NCI-H446 (cell line): ENCODE data around the gene CHMP4B.

Source experiments
- DNase-seq, 2 experiments: peaks; one replicate each; lab custom pipeline; 2025; lab: John Stamatoyannopoulos, UW

Gene CHMP4B

DNA sequence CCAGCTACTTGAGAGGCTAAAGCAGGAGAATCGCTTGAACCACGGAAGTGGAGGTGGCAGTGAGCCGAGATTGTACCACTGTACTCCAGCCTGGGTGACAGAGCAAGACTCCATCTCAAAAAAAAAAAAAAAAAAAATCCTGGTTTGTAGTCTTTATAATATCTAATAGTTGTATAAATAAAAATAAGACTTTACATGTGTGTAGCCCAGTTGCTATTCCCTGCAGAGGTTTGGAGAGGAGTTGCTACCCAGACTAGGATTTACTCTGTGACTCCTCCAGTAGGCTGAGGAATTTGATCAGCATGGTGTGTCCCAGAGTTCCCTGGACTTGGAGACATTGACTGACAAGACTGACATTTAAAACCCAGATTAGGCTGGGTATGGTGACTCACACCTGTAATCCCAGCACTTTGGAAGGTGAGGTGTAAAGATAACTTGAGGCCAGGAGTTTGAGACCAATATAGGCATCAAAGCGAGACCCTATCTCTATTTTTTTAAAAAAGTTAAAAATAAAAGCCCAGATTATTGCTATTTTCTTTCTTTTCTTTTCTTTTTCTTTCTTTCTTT is 10.2 kb downstream of the CHMP4B start:
- no peak for DNase-seq

DNA sequence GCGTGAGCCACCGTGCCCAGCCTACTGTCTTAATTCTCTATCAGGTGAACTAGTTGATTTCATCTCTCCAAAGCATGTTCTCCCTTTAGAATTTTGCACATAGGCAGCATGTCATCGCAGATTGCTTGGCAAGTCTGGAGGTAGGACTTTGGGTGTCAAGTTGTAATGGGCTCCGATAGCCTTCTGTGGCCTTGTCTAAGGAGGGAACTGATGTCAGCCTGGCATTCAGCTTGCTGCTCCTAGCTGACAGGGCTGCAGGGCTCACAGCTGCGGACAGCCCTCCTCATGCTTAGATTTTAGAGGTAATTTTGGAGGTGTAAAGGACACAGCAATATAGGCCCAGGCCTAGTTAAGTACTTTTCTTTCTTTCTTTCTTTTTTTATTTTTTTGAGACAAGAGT is 11.3 kb downstream of the CHMP4B start:
- no peak for DNase-seq

DNA sequence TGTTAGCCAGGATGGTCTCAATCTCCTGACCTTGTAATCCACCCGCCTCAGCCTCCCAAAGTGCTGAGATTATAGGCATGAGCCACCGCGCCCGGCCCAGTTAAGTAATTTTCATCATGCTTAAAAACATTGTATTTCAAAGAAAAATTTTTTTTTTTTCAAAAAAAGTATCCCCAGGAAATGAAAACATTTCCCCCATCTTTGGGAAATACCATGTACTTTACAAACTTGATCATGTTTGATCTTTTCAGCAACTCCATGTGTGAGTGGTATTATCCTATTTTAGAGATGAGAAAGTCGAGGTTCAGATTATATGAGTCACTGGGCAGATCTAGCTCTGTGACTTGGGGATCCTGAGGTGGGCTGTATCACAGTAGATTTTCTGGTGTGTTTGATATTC is 11.8 kb downstream of the CHMP4B start:
- no peak for DNase-seq

DNA sequence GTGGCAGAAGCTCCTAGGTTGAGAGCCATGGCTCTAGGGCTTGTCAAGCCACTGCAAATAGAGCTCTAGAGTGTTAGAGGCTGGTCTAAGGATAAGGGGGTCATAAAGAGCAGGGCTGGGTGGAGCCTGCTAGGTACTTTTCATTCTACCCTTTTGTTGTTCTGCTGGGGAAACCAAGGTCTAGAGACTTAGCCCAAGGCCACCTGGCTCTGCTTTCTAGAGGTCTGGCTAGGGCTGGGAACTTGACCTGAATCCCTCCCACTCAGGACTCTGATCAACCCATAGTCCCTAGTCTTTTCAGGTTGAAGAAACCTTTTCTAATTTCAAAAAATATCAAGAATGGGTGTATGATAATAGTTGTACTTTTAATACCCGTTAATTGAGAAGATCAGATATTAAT is 13.7 kb downstream of the CHMP4B start:
- no peak for DNase-seq

DNA sequence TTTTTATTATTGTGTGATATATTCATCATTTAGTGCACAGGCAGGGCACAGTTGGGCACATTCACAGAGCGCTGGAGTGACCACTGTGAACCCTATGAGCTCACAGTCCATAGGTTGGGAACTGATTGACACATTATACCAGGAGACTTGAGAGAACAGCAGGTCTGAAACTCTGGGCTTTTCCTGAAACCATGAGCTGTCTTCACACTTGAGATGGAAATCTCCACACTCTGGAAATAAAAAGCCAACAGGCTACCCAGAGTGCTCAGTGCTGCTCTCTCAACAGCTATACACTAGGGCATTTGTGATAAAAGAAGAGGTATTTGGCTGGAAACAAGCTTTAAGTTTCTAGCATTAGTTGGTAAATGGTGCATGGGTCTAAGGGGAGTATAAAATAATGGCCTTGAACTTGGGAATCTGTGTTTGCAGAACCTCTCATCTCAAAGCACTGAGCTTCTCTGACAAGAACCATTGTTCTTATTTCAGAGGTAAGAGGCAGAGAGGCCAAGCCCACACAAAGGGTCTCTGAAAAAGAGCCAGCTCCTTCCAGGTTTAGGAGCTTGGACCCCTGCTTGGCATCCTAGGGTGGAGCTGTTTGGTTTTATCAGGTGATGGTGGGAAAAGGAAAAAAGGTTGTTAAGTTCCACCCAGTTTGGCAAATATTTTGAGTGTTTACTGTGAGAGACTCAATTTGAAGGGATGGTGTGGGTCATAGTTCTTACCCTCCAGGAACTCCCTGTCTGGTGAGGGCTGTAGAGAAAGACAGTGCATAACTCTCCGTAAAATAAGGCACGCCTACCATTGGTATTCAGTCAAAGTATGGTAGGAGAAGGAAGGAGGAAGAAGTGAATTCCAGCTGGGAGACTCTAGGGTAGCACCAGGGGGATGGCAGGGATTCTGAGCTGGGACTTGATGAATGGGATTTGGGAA is 14.5 kb downstream of the CHMP4B start:
- DNase-seq: no peak

DNA sequence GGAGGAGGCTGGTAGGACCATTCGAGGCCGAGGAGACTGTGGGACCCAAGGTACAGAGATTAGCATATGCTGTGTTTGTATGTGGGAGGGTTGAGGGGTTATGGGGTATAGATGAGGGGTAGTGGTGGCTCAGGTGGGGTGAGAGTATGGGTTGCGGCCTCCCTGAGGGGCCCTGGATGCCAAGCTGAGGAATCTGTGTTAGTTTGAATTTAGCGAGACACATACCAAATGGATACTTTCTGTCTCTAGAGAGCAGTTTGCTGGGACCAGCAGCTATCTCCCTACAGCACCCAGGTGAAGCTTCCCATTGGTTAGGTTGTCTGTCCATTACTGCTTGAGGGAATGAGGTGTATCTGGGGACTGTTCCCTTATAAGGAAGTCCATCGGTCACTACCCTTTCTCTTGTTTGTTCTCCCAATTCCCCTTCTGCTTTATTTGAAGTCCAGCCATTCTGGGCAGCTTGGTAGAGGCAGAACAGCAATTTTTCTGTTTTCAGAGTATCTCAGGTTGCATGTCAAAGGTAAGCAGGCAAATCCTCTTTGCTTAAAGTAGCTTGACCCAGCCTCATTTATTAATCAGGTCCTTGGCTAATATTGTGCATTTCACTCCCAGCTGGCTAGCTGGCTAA is 15.2 kb downstream of the CHMP4B start:
- no peak for DNase-seq

DNA sequence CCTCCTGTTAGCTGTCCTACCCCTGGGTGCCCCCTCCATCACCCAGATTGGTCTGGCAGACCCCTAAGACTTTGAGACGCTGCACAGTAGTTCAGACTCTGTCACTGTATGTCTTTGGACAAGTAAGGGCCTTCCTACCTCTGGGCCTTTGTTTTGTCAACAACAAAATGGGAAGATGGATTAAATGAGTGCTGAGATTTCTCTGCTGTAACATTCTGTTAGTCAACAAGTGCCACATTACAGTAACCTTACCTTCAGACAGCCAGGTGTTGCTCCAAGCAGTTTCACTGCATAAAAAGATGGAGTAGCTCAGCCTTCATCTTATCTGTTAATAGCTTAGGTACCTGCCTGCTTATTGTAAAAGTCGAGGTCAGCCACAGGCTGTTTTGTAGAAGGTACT is 16.0 kb downstream of the CHMP4B start:
- DNase-seq: no peak

DNA sequence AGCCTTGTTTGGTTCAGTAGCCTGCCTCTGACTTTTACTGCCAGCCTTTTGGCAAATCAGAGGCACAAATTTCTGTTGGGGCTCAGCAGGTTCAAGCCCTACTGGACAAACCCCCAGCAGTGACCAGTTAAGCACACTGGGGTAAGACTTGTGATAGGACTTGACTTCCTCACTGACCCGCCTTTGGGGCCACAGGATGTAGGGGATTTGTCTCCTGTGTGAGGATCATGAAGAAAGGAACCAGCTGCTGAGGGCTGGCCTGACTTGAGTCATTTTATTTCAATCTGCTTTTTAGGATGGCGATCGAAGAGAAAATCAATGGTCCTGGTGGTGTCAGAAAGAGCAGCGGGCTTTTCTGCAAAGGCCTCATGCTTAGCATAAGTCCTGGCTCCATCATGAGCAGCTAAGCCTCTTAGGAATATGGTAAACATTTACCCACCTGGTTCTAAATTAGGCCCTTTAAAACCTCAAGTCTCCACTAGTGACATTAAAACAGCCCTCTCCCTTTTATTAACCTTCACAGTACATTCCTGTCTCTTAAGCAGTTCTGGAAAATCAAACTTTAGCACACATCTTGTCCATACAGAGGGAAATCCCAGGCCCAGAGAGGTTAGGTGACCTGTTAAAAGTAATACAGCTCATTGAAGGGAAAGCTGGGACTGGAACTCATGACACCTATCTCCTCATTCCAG is 16.6 kb downstream of the CHMP4B start:
- no peak for DNase-seq

DNA sequence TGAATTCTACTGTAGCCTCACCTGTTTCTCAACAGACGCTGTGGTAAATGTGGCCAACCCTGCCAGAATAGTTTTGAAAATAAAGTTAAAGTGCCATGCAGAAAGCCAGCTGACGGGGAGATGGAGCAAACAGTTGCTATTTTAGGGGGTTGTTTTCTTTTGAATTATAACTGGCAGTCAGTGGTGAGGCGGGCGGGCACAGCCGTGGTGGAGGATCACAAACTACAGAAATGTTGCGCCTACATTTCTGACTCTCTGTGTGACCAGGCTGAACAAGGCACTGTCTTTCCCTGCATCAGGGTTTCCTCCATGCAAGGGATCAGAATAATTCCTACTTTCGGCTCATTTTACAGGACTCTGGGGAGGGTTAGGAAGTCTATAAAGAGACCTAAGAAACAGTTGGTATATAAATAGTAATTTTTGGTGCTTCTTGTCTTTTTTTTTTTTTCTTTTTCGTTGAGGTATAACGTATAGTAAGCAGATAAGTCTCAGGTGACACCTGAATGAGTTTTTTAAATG is 17.2 kb downstream of the CHMP4B start:
- DNase-seq: no peak

DNA sequence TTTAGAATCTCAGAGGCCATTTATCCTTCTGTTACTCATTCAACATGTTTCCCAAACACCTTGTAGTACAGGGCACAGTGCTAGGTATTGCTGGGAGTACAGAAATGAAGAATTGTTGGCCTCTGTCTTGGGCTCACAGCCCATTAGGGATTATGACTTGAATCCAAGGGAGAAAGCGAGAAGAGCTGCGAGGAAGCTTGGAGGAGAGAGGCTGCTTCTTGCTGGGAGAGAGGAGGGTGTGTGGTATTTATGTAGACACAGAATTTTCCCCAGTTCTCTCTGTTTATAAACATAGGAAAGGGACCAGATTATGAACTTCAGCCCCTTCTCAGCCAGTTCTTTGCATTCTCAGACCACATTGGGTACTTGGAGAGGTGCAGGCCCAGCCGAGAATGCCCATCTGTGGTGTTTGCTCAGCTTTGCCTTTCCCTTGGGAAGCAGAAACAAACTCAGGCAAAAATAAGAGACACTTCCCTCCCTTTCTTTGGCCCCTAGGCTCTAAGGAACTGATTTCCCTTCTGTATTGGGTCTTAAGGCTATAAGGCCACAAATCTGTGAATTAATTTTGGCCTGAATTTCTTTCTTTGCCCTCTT is 17.9 kb downstream of the CHMP4B start:
- no peak for DNase-seq

DNA sequence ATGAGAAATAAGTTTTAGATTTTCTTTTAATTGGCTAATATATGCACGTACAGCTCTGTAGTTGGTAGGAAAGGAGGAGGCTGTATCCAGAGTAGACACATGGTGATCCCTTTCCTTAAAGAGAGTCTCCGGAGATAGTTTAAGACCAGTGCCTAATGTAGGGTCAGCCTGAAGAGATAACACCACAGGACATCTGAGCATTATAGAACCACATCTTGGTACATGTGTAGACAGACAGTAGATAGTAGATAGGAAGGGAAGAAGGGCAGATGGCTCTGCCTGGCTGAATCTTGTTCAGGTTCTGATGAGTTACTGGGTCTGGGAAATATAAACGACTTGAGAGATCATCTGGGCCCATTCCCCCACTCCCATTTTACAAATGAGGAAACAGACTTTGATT is 18.5 kb downstream of the CHMP4B start:
- no peak for DNase-seq

DNA sequence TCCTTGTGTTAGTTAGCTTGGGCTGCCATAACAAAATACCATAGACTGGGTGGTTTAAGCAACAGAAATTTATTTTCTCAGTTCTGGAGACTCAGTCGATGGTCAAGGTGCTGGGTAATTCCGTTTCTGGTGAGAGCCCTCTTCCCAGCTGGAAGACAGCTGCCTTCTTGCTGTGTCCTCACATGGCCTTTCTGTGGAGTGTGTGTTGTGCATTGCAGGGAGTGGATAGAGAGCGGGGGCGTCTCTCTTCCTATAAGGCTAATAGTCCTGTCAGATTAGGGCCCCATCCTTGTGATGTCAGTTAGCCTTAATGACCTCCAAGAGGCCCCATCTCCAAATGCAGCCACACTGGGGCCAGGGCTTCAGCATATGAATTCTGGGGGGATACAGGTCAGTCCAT is 19.2 kb downstream of the CHMP4B start:
- DNase-seq: no peak

DNA sequence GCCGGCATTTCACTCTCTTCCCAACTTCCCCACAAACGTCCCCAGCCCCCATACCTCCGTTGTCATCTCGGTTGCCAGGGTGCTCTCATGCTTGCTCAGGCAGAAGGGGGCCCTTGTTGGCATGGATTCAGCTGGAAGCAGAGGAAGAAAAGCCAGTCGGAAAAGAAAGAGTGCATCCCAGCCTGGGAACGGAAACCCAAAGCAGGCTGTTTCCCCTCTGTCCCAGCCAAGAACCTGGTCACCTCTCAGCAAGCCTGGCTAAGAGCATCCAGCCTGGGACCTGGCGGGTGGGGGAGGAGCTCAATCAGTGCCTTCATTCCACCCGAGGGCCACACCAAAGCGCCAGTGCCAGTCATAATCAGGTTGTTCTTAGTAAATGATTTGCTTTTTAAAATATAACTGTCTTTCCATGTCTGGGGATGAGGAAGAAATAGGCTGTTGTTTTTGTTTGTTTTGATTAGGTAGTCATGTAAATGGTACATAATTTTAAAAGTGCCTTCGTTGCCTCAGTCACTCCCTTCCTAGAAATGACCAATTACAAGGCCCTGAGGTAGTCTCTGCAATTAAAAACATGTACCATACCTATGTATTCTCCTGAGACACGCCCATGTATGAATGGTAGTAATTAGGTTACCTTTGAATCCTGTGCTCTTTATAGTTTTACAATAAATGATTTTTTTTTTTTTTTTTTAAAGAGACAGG is 21.1 kb downstream of the CHMP4B start:
- DNase-seq: peak; percentile 68 to 86

DNA sequence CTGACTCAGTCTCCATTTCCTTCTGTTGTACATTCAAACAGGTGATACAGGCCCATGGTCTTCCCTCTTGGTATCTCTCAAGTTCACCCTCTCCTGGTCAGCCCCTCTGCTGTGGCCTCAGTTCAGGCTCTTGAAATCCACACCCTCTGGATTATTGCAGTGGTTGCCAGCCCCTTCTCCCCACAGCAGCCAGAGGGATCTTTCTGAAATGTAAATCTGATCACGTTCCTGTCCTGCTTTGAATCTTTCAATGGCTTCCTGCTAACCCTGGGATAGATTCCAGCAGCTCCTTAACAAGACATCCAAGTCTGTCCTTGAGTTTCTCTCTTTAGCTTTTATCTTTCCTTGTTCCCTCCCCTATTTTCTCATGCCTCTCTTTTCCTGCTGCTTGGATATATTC is 22.2 kb downstream of the CHMP4B start:
- no peak for DNase-seq

DNA sequence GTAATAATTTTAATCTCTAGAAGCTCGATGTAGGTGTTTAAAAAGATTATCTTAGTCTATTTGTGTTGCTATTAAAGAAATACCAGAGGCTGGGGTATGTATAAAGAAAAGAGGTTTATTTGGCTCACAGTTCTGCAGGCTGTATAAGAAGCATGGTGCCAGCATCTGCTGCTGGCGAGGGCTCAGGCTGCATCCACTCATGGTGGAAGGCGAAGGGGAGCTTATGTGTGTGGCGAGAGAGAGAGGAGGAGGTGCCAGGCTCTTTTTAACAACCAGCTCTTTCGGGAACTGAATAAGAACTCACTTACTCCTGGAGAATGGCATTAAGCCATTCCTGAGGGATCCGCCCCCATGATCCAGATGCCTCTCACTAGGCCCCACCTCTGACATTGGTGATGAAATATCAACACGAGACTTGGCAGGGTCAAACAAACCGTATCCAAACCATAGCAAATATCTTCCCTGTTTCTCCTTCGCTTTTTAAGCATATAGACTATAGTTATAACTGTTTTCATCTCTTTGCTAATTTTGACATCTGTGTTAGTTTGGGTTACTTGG is 24.5 kb downstream of the CHMP4B start:
- DNase-seq: no peak

DNA sequence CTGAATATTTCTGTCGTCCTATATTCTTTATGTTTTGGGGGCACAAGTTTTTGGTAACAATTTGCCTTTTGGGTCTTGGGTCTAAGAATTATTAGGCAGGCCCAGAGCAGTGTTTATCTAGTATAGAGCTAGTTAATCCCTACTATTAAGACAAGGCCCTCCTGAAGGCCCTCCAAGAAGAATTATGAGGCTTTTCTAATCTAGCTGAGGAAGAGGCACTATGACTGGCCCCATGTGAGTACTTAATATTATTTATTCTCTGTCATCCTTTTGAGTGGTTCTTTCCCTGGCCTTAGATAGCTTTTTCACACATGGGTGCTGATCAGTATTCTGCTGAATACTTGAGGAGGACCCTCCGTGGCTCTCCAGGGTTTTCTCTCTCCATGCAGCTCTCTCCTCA is 25.1 kb downstream of the CHMP4B start:
- DNase-seq: no peak

DNA sequence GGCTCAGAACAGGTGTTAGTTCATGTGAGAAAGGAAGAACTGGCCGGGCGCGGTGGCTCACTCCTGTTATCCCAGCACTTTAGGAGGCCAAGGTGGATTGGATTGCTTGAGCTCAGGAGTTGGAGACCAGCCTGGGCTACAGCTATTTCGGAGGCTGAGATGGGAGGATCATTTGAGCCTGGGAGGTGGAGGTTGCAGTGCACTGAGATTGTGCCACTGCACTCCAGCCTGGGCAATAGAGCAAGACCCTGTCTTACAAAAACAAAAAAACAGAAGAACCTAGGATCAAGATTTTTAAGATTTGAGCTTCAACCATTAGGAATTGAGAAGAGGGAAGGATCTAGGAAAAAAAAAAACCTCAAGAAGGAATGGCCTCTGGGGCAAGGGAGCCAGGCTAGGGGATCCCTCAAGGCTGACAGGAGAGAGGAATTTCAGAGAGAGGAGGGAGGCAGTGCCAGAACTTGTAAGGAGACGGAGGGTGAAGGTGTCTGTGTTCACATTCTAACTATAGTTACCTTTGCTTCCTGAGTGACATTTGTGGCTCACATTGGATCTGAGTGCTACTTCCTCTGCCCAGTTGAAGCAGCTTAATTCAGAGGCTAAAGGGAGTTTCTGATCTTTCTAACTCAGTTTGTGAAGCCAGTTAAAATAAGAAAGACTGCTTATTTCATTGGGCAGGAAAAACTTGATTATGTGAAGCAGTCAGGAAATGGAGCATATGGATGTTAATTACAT is 26.1 kb downstream of the CHMP4B start:
- no peak for DNase-seq

DNA sequence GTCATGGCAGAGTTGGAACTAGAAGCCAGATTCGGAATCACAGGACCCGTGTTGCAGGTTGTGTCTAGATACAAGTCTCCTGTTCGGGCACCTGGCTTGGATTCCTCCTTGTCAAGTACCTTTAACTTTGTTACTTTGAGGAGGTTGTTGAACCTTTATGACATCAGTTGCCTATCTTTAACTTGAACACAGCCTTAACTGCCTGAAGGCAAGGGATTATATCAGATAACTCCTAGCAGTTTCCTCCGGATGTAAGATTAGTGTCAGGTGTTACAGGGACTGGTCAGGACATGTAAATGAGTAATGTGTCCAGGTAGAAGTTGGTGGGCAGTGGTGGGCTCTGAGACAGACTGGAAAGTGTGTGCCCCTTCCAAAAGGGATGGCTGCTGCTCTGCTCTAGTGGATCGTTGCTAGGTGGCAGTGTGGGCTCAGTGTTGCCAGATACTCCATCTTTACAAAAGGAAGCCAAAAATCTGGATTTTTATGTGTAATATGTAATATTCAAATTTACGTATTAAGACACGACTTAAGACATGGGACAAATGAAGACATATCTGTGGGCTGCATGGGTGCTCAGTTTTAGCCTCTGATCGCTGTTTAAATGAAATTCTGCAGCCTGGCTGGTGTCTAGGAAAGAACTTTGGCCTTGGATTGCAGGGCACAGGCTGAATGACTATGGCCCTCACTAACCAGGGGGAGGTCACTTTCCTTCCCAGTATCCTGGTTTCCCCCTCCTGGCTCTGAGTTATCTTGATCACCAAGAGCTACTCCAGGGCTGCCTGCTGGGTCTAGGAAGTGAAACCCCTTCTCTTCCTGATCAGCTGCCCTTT is 27.1 kb downstream of the CHMP4B start:
- DNase-seq: no peak

DNA sequence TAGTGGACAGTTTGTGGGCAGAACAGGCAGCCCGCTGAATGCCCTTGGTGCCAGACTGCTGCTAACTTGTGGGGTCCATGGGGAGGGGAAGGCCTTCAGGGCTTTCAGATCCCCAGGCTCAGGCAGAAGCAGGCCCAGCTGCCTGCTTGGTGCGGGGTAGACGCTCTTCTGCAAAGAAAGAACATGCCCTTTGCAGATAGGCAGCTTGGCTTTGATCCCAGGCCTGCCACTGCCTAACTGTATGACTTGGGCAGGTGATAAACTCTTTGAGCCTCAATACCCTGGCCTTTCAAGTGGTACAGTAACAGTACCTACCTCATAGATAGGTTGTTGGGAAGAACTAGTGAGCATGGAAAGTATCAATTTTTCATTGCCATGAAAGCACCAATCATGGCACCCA is 28.4 kb downstream of the CHMP4B start:
- DNase-seq: no peak
